PC-9 (cell line): Measurements from ENCODE around the gene UNC45A. TPM values are rescaled to one million over a fixed set of nuclear protein-coding genes. Genes with fewer than 3 reads are reported as not detected.
"Not testable (repeated sequence)": the region's sequence is repeated elsewhere in the genome, so short reads cannot be mapped to it uniquely, and the experiment has no call there.

Source experiments
- BruUV-seq: library from RNA; stranded (reverse); fragments of 400-500 nt; replicated peaks from 2 replicates; lab custom pipeline; 2021; lab: Mats Ljungman, UMichigan
- CTCF ChIA-PET: fragments of 300-600 bp; sonication (Branson Sonifier 250); formaldehyde crosslinking; loops from one replicate; lab custom pipeline; 2022; ENCODE audit warnings: antibody characterized with exemption; lab: Charles Lee
- POLR2A ChIA-PET: fragments of 300-600 bp; sonication (Branson Sonifier 250); formaldehyde crosslinking; loops from one replicate; lab custom pipeline; 2022; ENCODE audit warnings: antibody characterized with exemption; ENCODE audit not compliant: unreplicated experiment; lab: Charles Lee
- DNase-seq, 2 experiments: peaks; one replicate each; pipeline versions ENCODE4 v3.0.0 to v3.0.0-alpha.2; 2015 to 2022; ENCODE audit warnings: mixed read lengths in 1 of 2
- H2AFZ ChIP-seq: fragments of 200-600 bp; sonication (generic); 2 replicates; pipeline ENCODE4 v1.8.1; 2017; ENCODE audit warnings: antibody characterized with exemption
- H3F3A ChIP-seq: fragments of 200-600 bp; sonication (generic); 2 replicates; pipeline ENCODE4 v1.8.1; 2017; ENCODE audit warnings: antibody characterized with exemption, mild to moderate bottlenecking, low read depth; ENCODE audit not compliant: insufficient read depth
- H3K27ac ChIP-seq: fragments of 200-600 bp; sonication (generic); 2 replicates; pipeline ENCODE4 v1.6.1; 2016; ENCODE audit warnings: mixed run types
- H3K27me3 ChIP-seq: fragments of 200-600 bp; sonication (generic); 2 replicates; pipeline ENCODE4 v1.6.1; 2016; ENCODE audit warnings: low read depth, mixed run types; ENCODE audit not compliant: insufficient read depth
- H3K36me3 ChIP-seq: fragments of 200-600 bp; sonication (generic); 2 replicates; pipeline ENCODE4 v1.6.1; 2016; ENCODE audit warnings: low read depth, mixed run types
- H3K4me1 ChIP-seq: fragments of 200-600 bp; sonication (generic); replicated peaks from 2 replicates; pipeline ENCODE4 v1.6.1; 2016; ENCODE audit warnings: mixed run types; ENCODE audit not compliant: insufficient read depth
- H3K4me2 ChIP-seq: fragments of 200-600 bp; sonication (generic); 2 replicates; pipeline ENCODE4 v1.6.1; 2017; ENCODE audit warnings: mixed run types
- H3K4me3 ChIP-seq: fragments of 200-600 bp; sonication (generic); 2 replicates; pipeline ENCODE4 v1.6.1; 2016; ENCODE audit warnings: mixed run types
- H3K79me2 ChIP-seq: fragments of 200-600 bp; sonication (generic); 2 replicates; pipeline ENCODE4 v1.6.1; 2017; ENCODE audit warnings: low read depth, mixed run types
- H3K9me2 ChIP-seq: fragments of 200-600 bp; sonication (generic); 2 replicates; pipeline ENCODE4 v1.8.1; 2017; ENCODE audit warnings: mild to moderate bottlenecking; ENCODE audit not compliant: insufficient read depth
- H3K9me3 ChIP-seq: fragments of 200-600 bp; sonication (generic); 2 replicates; pipeline ENCODE4 v1.8.1; 2016; ENCODE audit warnings: low read depth; ENCODE audit not compliant: insufficient read depth
- H4K20me1 ChIP-seq: fragments of 200-600 bp; sonication (generic); 2 replicates; pipeline ENCODE4 v1.8.1; 2017; ENCODE audit not compliant: insufficient read depth
- EZH2 ChIP-seq: fragments of 200-600 bp; sonication (generic); IDR thresholded peaks from 2 replicates; pipeline ENCODE4 v1.8.0; 2017; ENCODE audit warnings: antibody characterized with exemption, low read depth
- intact Hi-C: fragments of 100-400 bp; cut with micrococcal nuclease; formaldehyde crosslinking; loops from one replicate; pipeline ENCODE4 v1.10.0; 2022; ENCODE audit not compliant: unreplicated experiment
- total RNA-seq: library from RNA; stranded (reverse); gene quantifications from 2 replicates; pipeline ENCODE4 v1.2.3, GENCODE V29; 2021
- TF ChIP-seq, protein P1 (sequence below): fragments of 200-600 bp; sonication (generic); conservative IDR thresholded peaks from 2 replicates; pipeline ENCODE4 v1.6.1; 2017; ENCODE audit warnings: mixed run types, antibody characterized with exemption, mild to moderate bottlenecking, moderate library complexity

UNC45A gene
- total RNA-seq, 1 experiment from 2014 or later: 81.8 TPM

GRCh38 chr15:90928106-90928505, 7.0 kb upstream of the UNC45A start:
- intact Hi-C loops, H3K27me3 ChIP-seq, H3K4me2 ChIP-seq, H3K9me2 ChIP-seq, H3K4me3 ChIP-seq, DNase-seq, BruUV-seq, H3K27ac ChIP-seq, H3K9me3 ChIP-seq, CTCF ChIA-PET, H3K79me2 ChIP-seq, H4K20me1 ChIP-seq, H2AFZ ChIP-seq, H3K36me3 ChIP-seq: not testable (repeated sequence)
- Histone ChIP-seq H3K4me1 (peaks cover 25% of the 10 kb centered on the region), H3F3A (peaks cover 13% of the 10 kb centered on the region; the same call in 1 of the 2 replicates)
- POLR2A ChIA-PET: interaction anchor here (0.7 kb wide), 1 partner anchor 133 kb away, joined by 11 read pairs; no protein-coding TSS in a partner anchor

- TF ChIP-seq, protein P1, sequence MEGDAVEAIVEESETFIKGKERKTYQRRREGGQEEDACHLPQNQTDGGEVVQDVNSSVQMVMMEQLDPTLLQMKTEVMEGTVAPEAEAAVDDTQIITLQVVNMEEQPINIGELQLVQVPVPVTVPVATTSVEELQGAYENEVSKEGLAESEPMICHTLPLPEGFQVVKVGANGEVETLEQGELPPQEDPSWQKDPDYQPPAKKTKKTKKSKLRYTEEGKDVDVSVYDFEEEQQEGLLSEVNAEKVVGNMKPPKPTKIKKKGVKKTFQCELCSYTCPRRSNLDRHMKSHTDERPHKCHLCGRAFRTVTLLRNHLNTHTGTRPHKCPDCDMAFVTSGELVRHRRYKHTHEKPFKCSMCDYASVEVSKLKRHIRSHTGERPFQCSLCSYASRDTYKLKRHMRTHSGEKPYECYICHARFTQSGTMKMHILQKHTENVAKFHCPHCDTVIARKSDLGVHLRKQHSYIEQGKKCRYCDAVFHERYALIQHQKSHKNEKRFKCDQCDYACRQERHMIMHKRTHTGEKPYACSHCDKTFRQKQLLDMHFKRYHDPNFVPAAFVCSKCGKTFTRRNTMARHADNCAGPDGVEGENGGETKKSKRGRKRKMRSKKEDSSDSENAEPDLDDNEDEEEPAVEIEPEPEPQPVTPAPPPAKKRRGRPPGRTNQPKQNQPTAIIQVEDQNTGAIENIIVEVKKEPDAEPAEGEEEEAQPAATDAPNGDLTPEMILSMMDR: no peak
- no peak for TF ChIP-seq EZH2
- DNase-seq: no peak
- peak overlapping the region; percentile 60 for H3K27ac ChIP-seq
- peak overlapping the region; percentile 88 for H3K4me3 ChIP-seq
- no peaks in the 10 kb centered on the region for H3K9me2 ChIP-seq
- H3K4me1 ChIP-seq: peaks cover 25% of the 10 kb centered on the region
- H3K79me2 ChIP-seq: no peaks in the 10 kb centered on the region; the same call in 1 of the 2 replicates
- H3K27me3 ChIP-seq: no peaks in the 10 kb centered on the region
- ChIA-PET CTCF (interaction anchor here (0.6 to 0.8 kb wide), 2 partner anchors 11 to 318 kb away, joined by 3 to 5 read pairs; no protein-coding TSS in a partner anchor), POLR2A (interaction anchor here (0.7 kb wide), 1 partner anchor 59 kb away, joined by 5 read pairs; no protein-coding TSS in a partner anchor)
- H3K9me3 ChIP-seq: no peaks in the 10 kb centered on the region
- H2AFZ ChIP-seq: peak overlapping the region; percentile 92
- intact Hi-C loops: loop anchor here (2.0 to 10.0 kb wide), 5 partner anchors 27 to 827 kb away; partner anchors contain the start of genes BLM, IDH2 and MAN2A2
- H3K36me3 ChIP-seq: no peaks in the 10 kb centered on the region
- peak overlapping the region; percentile 73 for H3K4me2 ChIP-seq
- H4K20me1 ChIP-seq: no peaks in the 10 kb centered on the region
- TSS peak; percentile 38 for BruUV-seq
- peaks cover 13% of the 10 kb centered on the region; the same call in 1 of the 2 replicates for H3F3A ChIP-seq
Observed at GRCh38 chr15:90929246-90930019, 5.7 kb upstream of the UNC45A start.

DNA sequence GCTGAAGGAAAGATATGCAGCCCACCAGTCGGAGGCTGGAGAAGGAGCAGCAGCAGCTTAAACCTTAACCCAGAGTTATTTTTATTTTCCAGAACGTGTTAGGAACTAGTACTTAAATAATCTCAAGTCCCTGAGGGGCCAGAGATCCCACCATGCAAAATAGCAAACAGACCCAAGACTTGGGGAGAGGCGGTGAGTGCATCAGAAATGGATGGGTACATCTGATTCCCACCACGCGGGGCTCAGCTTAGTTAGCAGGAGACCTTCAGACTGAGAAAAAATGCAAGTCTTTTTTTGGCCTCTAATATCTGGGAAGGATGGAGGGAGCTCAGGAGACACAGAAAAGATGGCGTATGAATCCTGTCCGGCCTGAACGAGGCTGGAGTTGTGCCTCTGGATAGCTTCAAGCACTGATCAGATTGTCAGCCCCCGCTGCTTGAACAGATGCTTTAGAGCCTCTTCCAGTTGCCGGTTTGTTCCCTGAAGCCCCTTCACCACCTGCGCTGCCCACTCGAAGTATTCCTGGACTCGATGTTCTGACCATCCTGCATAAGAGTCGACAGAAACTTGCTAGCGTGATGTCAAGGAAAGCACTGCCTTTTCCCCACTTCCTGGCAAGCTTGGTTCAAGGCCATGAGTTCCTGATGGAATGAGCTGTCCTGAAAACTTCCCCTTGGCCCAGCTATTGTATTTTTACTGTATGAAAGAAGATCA, 4.1 kb upstream of the UNC45A start:
- H3K79me2 ChIP-seq: peaks cover 7% of the 10 kb centered on the region
- H3K4me3 ChIP-seq: peak overlapping the region; percentile 88; the same call in 1 of the 2 replicates
- DNase-seq: no peak
- H2AFZ ChIP-seq: no peak overlapping the region
- H3K4me2 ChIP-seq: peak overlapping the region; percentile 73
- ChIA-PET POLR2A (interaction anchor here (0.6 kb wide), 3 partner anchors 24 to 1880 kb away, joined by 3 to 7 read pairs (median 7); partner anchors contain the start of gene RCCD1), CTCF (interaction anchor here (0.5 to 2.2 kb wide), 6 partner anchors 9 to 637 kb away, joined by 3 to 11 read pairs (median 4); partner anchors contain the start of gene MAN2A2)
- H3K9me2 ChIP-seq: no peaks in the 10 kb centered on the region
- H3K4me1 ChIP-seq: peaks cover 30% of the 10 kb centered on the region
- H3K27ac ChIP-seq: no peak overlapping the region
- intact Hi-C loops: loop anchor here (1.0 to 10.0 kb wide), 6 partner anchors 28 to 829 kb away; partner anchors contain the start of genes BLM, IDH2 and MAN2A2
- H3K36me3 ChIP-seq: no peaks in the 10 kb centered on the region
- H4K20me1 ChIP-seq: no peaks in the 10 kb centered on the region
- no peak for TF ChIP-seq EZH2
- TF ChIP-seq, protein P1: no peak
- H3K9me3 ChIP-seq: no peaks in the 10 kb centered on the region
- no peaks in the 10 kb centered on the region for H3K27me3 ChIP-seq
- H3F3A ChIP-seq: peaks cover 13% of the 10 kb centered on the region; the same call in 1 of the 2 replicates
- no TSS peak for BruUV-seq
